Activated B cell treated with CpG ODN at 0.5 μM for 24 hours (primary cell): Measurements from ENCODE around the gene OR1F1. TPM values are rescaled to one million over a fixed set of nuclear protein-coding genes. Genes with fewer than 3 reads are reported as not detected.

Experiments
- ATAC-seq: fragments of 200-7000 bp; cut with Tn5 transposase; one replicate; pipeline ENCODE4 v1.10.0; 2021; ENCODE audit warnings: low read depth, mild to moderate bottlenecking, moderate library complexity
- CTCF ChIA-PET: fragments of 350-600 bp; sonication (Branson Sonifier 250); formaldehyde crosslinking; loops from one replicate; lab custom pipeline; 2021; ENCODE audit warnings: antibody characterized with exemption; lab: Charles Lee
- POLR2A ChIA-PET: fragments of 350-600 bp; sonication (Branson Sonifier 250); formaldehyde crosslinking; loops from one replicate; lab custom pipeline; 2021; ENCODE audit warnings: antibody characterized with exemption; lab: Charles Lee
- DNase-seq: peaks from one replicate; pipeline ENCODE4 v3.0.0; 2022
- H3K27ac Mint-ChIP-seq: one replicate; pipeline ENCODE4 v1.8.0; 2020; ENCODE audit warnings: mixed read lengths
- H3K27me3 Mint-ChIP-seq: one replicate; pipeline ENCODE4 v1.8.0; 2021; ENCODE audit warnings: mixed read lengths
- H3K36me3 Mint-ChIP-seq: one replicate; pipeline ENCODE4 v1.8.0; 2021; ENCODE audit warnings: low read depth, mixed read lengths
- H3K4me1 Mint-ChIP-seq: one replicate; pipeline ENCODE4 v1.8.0; 2021; ENCODE audit warnings: mixed read lengths
- H3K4me3 Mint-ChIP-seq: one replicate; pipeline ENCODE4 v1.8.0; 2020; ENCODE audit warnings: mild to moderate bottlenecking, mixed read lengths
- H3K9me3 Mint-ChIP-seq: one replicate; pipeline ENCODE4 v1.8.0; 2020; ENCODE audit warnings: mixed read lengths
- intact Hi-C: fragments of 100-400 bp; cut with micrococcal nuclease; formaldehyde crosslinking; loops from one replicate; pipeline ENCODE4 v1.15.1; 2024
- total RNA-seq: library from RNA; stranded (reverse); gene quantifications from 2 replicates; pipeline ENCODE4 v1.2.3, GENCODE V29; 2022
- TF ChIP-seq, protein P1 (sequence below): fragments of 200-600 bp; IDR thresholded peaks from one replicate; pipeline ENCODE4 v1.8.0; 2022; ENCODE audit warnings: antibody characterized with exemption, mild to moderate bottlenecking

OR1F1 gene
- total RNA-seq, 1 donor from 2014 or later, result not detected

DNA sequence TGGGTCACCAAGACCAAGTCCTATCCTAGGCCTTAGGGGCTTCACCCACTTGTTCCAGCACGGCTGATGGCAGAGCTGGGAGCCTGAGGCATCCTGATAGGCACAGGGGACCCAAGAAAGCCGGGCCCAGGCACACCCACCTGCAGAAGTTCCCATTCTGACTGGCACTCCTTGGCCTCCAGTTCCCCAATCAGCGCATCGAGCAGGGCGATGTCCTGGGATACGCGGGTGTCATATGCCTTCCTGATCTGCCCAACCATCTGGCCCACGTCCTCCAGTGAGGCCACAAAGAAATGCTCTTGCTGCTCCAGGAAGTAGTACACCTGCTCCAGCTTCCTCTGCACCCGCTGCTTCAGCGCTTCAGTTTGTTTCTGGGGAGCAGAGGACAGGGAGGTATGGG is 58.9 kb downstream of the OR1F1 start:
- POLR2A ChIA-PET, result no interaction called here
- no peaks in the 10 kb centered on the region for H3K36me3 Mint-ChIP-seq
- no peak for ATAC-seq

GRCh38 chr16:3248596-3248995 is 60.6 kb downstream of the OR1F1 start:
- Mint-ChIP-seq H3K4me1 (no peaks in the 10 kb centered on the region), H3K27me3 (peaks cover 28% of the 10 kb centered on the region), H3K4me3 (no peak overlapping the region), H3K27ac (no peak overlapping the region), H3K36me3 (no peaks in the 10 kb centered on the region), H3K9me3 (no peaks in the 10 kb centered on the region)
- TF ChIP-seq, protein P1, sequence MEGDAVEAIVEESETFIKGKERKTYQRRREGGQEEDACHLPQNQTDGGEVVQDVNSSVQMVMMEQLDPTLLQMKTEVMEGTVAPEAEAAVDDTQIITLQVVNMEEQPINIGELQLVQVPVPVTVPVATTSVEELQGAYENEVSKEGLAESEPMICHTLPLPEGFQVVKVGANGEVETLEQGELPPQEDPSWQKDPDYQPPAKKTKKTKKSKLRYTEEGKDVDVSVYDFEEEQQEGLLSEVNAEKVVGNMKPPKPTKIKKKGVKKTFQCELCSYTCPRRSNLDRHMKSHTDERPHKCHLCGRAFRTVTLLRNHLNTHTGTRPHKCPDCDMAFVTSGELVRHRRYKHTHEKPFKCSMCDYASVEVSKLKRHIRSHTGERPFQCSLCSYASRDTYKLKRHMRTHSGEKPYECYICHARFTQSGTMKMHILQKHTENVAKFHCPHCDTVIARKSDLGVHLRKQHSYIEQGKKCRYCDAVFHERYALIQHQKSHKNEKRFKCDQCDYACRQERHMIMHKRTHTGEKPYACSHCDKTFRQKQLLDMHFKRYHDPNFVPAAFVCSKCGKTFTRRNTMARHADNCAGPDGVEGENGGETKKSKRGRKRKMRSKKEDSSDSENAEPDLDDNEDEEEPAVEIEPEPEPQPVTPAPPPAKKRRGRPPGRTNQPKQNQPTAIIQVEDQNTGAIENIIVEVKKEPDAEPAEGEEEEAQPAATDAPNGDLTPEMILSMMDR, result no peak
- ATAC-seq (no peak), DNase-seq (no peak)
- ChIA-PET CTCF (no interaction called here), POLR2A (no interaction called here)
- intact Hi-C loops, result no loop called here

More for the DNA sequence above, 58.9 kb downstream of the OR1F1 start:
- TF ChIP-seq, protein P1, result no peak
- H3K4me3 Mint-ChIP-seq, result no peak overlapping the region
- H3K27me3 Mint-ChIP-seq, result peaks cover 39% of the 10 kb centered on the region
- no peaks in the 10 kb centered on the region for H3K9me3 Mint-ChIP-seq
- intact Hi-C loops, result no loop called here
- DNase-seq, result no peak
- no peak overlapping the region for H3K27ac Mint-ChIP-seq
- H3K4me1 Mint-ChIP-seq, result no peaks in the 10 kb centered on the region
- CTCF ChIA-PET, result no interaction called here

DNA sequence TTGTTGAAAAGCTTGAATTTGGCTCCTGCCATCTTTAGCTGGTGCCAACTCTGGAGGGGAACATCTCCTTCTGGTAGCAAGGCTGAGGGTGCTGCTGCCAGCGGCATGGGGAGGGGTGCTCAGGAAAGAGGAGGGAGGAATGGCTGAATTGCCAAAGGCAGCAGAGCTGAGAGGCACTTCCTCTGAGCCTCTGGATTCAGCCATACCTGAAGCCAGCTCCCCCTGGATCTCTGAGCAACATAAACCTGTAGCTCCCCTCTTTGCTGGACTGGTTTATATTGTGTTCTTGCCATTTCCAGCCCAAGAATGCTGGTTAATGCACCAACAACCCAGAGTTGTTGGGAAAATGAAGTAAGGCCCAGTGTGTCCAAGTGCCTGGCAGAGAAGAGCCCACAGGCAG is 61.0 kb downstream of the OR1F1 start:
- ChIA-PET POLR2A (no interaction called here), CTCF (no interaction called here)
- peaks cover 24% of the 10 kb centered on the region for H3K27me3 Mint-ChIP-seq
- H3K36me3 Mint-ChIP-seq, result no peaks in the 10 kb centered on the region
- no peak for DNase-seq
- no peak overlapping the region for H3K4me3 Mint-ChIP-seq
- ATAC-seq, result no peak
- intact Hi-C loops, result no loop called here
- H3K9me3 Mint-ChIP-seq, result no peaks in the 10 kb centered on the region
- TF ChIP-seq, protein P1, result no peak
- H3K27ac Mint-ChIP-seq, result no peak overlapping the region
- H3K4me1 Mint-ChIP-seq, result no peaks in the 10 kb centered on the region

DNA sequence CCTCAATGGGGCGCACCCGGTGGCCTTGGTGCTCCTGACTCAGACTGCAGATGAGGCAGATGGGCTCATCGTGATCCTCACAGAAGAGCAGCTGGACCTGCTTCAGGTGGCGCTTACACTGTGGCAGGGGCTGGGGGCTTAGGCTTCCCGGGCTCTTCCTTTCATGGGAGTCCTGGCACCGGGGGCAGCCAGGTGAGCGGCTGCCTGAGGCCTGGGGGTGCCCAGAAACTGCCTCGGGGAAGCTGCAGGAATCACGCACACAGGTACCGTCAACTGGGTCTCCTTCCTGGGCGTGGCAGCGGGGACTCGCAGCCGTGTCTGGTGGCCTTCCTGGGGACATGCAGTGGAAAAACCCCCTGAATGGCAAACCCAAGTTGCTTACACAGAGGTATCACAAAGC is 61.4 kb downstream of the OR1F1 start:
- DNase-seq, result no peak
- CTCF ChIA-PET, result no interaction called here

DNA sequence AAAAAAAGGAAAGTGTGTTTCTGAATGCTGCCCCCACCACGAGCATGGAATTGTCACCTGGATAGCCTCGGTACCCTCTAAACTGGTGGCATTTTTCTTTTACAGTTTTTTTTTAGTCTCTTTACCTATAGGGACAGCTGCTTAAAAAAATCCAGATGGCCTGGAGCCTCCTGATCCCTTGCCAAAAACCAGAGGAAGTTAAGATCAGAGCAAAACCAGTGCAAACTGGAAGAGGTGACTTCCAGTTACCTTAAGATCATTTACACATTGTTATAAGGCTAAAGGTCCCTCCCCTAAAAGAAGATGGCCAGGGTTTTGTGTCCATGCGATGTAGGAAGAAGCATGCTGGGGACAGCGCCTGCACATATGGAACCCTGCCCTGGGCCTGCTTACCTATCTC is 65.0 kb downstream of the OR1F1 start:
- CTCF ChIA-PET, result no interaction called here
- no peaks in the 10 kb centered on the region for H3K36me3 Mint-ChIP-seq

More for the DNA sequence above, 61.4 kb downstream of the OR1F1 start:
- Mint-ChIP-seq H3K36me3 (no peaks in the 10 kb centered on the region), H3K27me3 (peaks cover 19% of the 10 kb centered on the region), H3K4me1 (no peaks in the 10 kb centered on the region), H3K27ac (no peak overlapping the region), H3K9me3 (no peaks in the 10 kb centered on the region), H3K4me3 (no peak overlapping the region)
- intact Hi-C loops, result no loop called here
- TF ChIP-seq, protein P1, result no peak
- no peak for ATAC-seq
- POLR2A ChIA-PET, result no interaction called here

More for the DNA sequence above, 65.0 kb downstream of the OR1F1 start:
- intact Hi-C loops, result no loop called here
- no peak for DNase-seq
- peaks cover 4% of the 10 kb centered on the region for H3K27me3 Mint-ChIP-seq
- H3K9me3 Mint-ChIP-seq, result no peaks in the 10 kb centered on the region
- H3K4me3 Mint-ChIP-seq, result no peak overlapping the region
- no peaks in the 10 kb centered on the region for H3K4me1 Mint-ChIP-seq
- no peak for ATAC-seq
- no peak overlapping the region for H3K27ac Mint-ChIP-seq
- TF ChIP-seq, protein P1, result no peak
- POLR2A ChIA-PET, result no interaction called here
